K562 (cell line): ENCODE data around the gene TYW5. TPM values are rescaled to one million over a fixed set of nuclear protein-coding genes. Genes with fewer than 3 reads are reported as not detected.

Experiments
- ATAC-seq: fragments of 200-7000 bp; cut with Tn5 transposase; 3 replicates; pipeline ENCODE4 v1.9.1; 2020; ENCODE audit warnings: moderate library complexity
- BruUV-seq: library from RNA; stranded (reverse); fragments of 400-500 nt; replicated peaks from 2 replicates; lab custom pipeline; 2021; lab: Mats Ljungman, UMichigan
- CTCF ChIA-PET: fragments of 300-600 bp; formaldehyde crosslinking; extraction: SDS; loops from one replicate; lab custom pipeline; 2021; ENCODE audit warnings: low intra/inter-chr PET ratio; lab: Yijun Ruan, JAX
- POLR2A ChIA-PET: fragments of 300-600, 350-650 bp; sonication (Branson Sonifier 250); formaldehyde crosslinking; extraction: SDS; loops from one replicate; lab custom pipeline; 2021; ENCODE audit warnings: antibody characterized with exemption, inconsistent platforms; lab: Yijun Ruan, JAX
- DNase-seq, 4 experiments: peaks; one replicate each; pipeline versions ENCODE4 v3.0.0 to v3.0.0-alpha.2; 2011 to 2018; ENCODE audit warnings: low spot score in 3 of 4, mixed read lengths in 3 of 4; ENCODE audit errors: extremely low read depth in 1 of 4
- FAIRE-seq: peaks from 2 replicates; lab custom pipeline; 2011; peaks lifted over from hg19 to GRCh38; lab: Jason Lieb, UNC
- H2AFZ ChIP-seq: 2 replicates; pipeline ENCODE4 v1.6.0; 2011; ENCODE audit warnings: low read depth, low read length, control low read depth, inconsistent platforms
- H3K27ac ChIP-seq: fragments of 200-600 bp; 3 replicates; pipeline ENCODE4 v1.8.0; 2011; ENCODE audit warnings: low read depth, mild to moderate bottlenecking, control low read depth, inconsistent platforms, low read length, moderate library complexity, mixed read lengths; ENCODE audit errors: extremely low read depth
- H3K27me3 ChIP-seq, 2 experiments: fragments of 300-600 bp in 1 of 2; 2 replicates in 1 of 2; 3 replicates in 1 of 2; pipeline versions ENCODE4 v1.6.0 to v1.8.0; 2011; ENCODE audit warnings: inconsistent platforms in 2 of 2, low read length in 2 of 2, mild to moderate bottlenecking in 1 of 2, mixed read lengths in 1 of 2, moderate library complexity in 1 of 2; ENCODE audit not compliant: control insufficient read depth in 2 of 2, insufficient read depth in 2 of 2
- H3K36me3 ChIP-seq: fragments of 300-600 bp; 3 replicates; pipeline ENCODE4 v1.8.0; 2011; ENCODE audit warnings: mild to moderate bottlenecking, low read length, inconsistent platforms; ENCODE audit not compliant: control insufficient read depth, insufficient read depth
- H3K4me1 ChIP-seq, 2 experiments: fragments of 200-600 bp in 1 of 2; replicated peaks in 1 of 2; 2 replicates in 1 of 2; 3 replicates in 1 of 2; pipeline versions ENCODE4 v1.5.1 to v1.8.0; 2011; ENCODE audit warnings: inconsistent platforms in 2 of 2, low read length in 2 of 2, mild to moderate bottlenecking in 1 of 2, mixed read lengths in 1 of 2, moderate library complexity in 1 of 2; ENCODE audit not compliant: control insufficient read depth in 2 of 2, insufficient read depth in 2 of 2
- H3K4me2 ChIP-seq: 2 replicates; pipeline ENCODE4 v1.6.1; 2011; ENCODE audit warnings: low read length, control low read depth, inconsistent platforms, mixed read lengths; ENCODE audit not compliant: insufficient read depth
- H3K4me3 ChIP-seq: fragments of 200-600 bp; sonication (generic), shearing (Covaris generic); 2 replicates; pipeline ENCODE4 v1.5.1; 2016; ENCODE audit warnings: control low read depth, inconsistent platforms
- H3K79me2 ChIP-seq: fragments of 200-600 bp; 3 replicates; pipeline ENCODE4 v1.8.0; 2011; ENCODE audit warnings: low read length, inconsistent platforms; ENCODE audit not compliant: control insufficient read depth, insufficient read depth
- H3K9ac ChIP-seq, 2 experiments: 2 replicates each; pipeline versions ENCODE4 v1.6.0 to v1.6.1; 2011; ENCODE audit warnings: low read depth in 2 of 2, low read length in 2 of 2, control low read depth in 1 of 2, inconsistent platforms in 1 of 2, mild to moderate bottlenecking in 1 of 2, mixed read lengths in 1 of 2; ENCODE audit not compliant: insufficient read depth in 1 of 2
- H3K9me1 ChIP-seq: one replicate; pipeline ENCODE4 v1.6.0; 2011; ENCODE audit warnings: inconsistent platforms, mild to moderate bottlenecking, low read length, moderate library complexity; ENCODE audit not compliant: control insufficient read depth, insufficient read depth
- H3K9me3 ChIP-seq: replicated peaks from 2 replicates; pipeline ENCODE4 v1.5.1; 2011; ENCODE audit warnings: low read depth, low read length, inconsistent platforms; ENCODE audit not compliant: control insufficient read depth, insufficient read depth
- H4K20me1 ChIP-seq: replicated peaks from 2 replicates; pipeline ENCODE4 v1.6.1; 2011; ENCODE audit warnings: low read length, inconsistent platforms, mixed read lengths; ENCODE audit not compliant: control insufficient read depth, insufficient read depth
- RAD21 ChIP-seq, 2 experiments: fragments of 250-450 bp in 1 of 2; fragments of 450-650 bp in 1 of 2; sonication (Bioruptor Pico) in 1 of 2; formaldehyde crosslinking in 1 of 2; IDR thresholded peaks in 1 of 2; conservative IDR thresholded peaks in 1 of 2; 2 replicates each; pipeline versions ENCODE4 v1.4.0 to v1.8.0; 2020 to 2022; ENCODE audit warnings: mild to moderate bottlenecking in 2 of 2, moderate library complexity in 1 of 2
- WGBS: fragments of 100-300 bp; shearing (Covaris generic); methylation state at CpG from one replicate; pipeline ENCODE4 v1.1.6; 2016; ENCODE audit warnings: low coverage, mixed read lengths; ENCODE audit not compliant: insufficient coverage; ENCODE audit errors: missing lambda C conversion rate; 5-methylcytosine and 5-hydroxymethylcytosine counted together
- in situ Hi-C: fragments of 300-500 bp; cut with MboI; formaldehyde crosslinking; loops from 4 replicates; pipeline ENCODE4 v1.15.0; 2018; ENCODE audit warnings: inconsistent platforms, mixed read lengths
- intact Hi-C: fragments of 100-400 bp; cut with micrococcal nuclease; formaldehyde crosslinking; loops from 2 replicates; pipeline ENCODE4 v1.14.2; 2022
- polyA plus RNA-seq, 8 experiments: library from polyadenylated mRNA; depleted of rRNA in 4 of 8; stranded (reverse) in 5 of 8; unstranded in 3 of 8; fragments of >200 nt; fragmentation: Nextera tagmentation in 2 of 8; fragmentation: Illumina TruSeq in 1 of 8; extraction: Ambion mirVana in 2 of 8; extraction: Trizol in 1 of 8; gene quantifications; 2 replicates each; pipeline versions ENCODE4 v1.2.1 to v1.2.3, GENCODE V29; 2011 to 2014; ENCODE audit warnings: inconsistent platforms in 1 of 8, missing spikeins in 1 of 8
- total RNA-seq, 7 experiments: library from RNA; depleted of rRNA in 6 of 7; stranded (reverse); fragments of >200 nt in 6 of 7; fragmentation: Illumina TruSeq in 2 of 7; extraction: Trizol in 2 of 7; gene quantifications; 2 replicates each; pipeline versions ENCODE4 v1.2.1 to v1.2.3, GENCODE V29; 2011 to 2021; ENCODE audit warnings: low replicate concordance in 1 of 7
- TF ChIP-seq, protein P1 (sequence below): sonication (generic); formaldehyde crosslinking; IDR thresholded peaks from 2 replicates; pipeline ENCODE4 v1.8.0; 2022; ENCODE audit warnings: missing genetic modification reagents, mild to moderate bottlenecking, borderline replicate concordance
- TF ChIP-seq, protein P2 (sequence below), 2 experiments: fragments of 450-650 bp; formaldehyde crosslinking in 1 of 2; IDR thresholded peaks; 2 replicates each; pipeline versions ENCODE4 v1.4.0 to v1.6.1; 2014 to 2020; ENCODE audit warnings: mild to moderate bottlenecking in 2 of 2, borderline replicate concordance in 1 of 2, low read depth in 1 of 2
- TF ChIP-seq, protein P3 (sequence below): sonication (generic); formaldehyde crosslinking; IDR thresholded peaks from 2 replicates; pipeline ENCODE4 v1.8.1; 2023; ENCODE audit warnings: mild to moderate bottlenecking, missing genetic modification reagents

The TYW5 gene
- total and polyA plus RNA-seq, 9 of the 15 experiments (the other 6 are each of a cell fraction or from before 2014, with no cell fraction given), result 3.6 to 7.7 (median 4.6) TPM

DNA sequence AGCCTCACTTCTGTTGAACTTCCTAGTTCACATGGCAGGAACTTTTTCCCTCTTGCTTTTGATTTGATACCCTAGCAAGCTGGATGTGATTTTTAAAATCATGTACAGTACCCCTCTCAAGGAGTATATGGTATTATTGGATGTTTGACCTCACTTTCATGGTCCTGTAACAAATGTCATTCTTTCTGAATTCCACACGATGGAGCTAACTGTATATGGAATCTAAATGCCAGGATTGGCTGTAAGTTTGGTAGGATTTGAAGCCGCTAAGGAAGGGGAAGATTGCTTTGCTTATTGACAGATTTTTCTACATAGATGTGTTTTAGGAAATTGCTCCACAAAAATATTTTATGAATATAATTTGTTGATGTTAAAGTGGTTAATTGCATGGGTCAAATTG, 18.4 kb upstream of the TYW5 start:
- FAIRE-seq (no peak), ATAC-seq (peak; percentile 72), DNase-seq (peak in 2 of 4 experiments; percentile 21 to 26)
- H3K79me2 ChIP-seq, result no peaks in the 10 kb centered on the region
- no peaks in the 10 kb centered on the region for H3K36me3 ChIP-seq
- no peaks in the 10 kb centered on the region for H3K4me1 ChIP-seq
- no peak overlapping the region for H3K4me3 ChIP-seq
- H3K27ac ChIP-seq, result no peak overlapping the region
- no TSS peak for BruUV-seq
- POLR2A ChIA-PET, result interaction anchor here (0.6 to 1.0 kb wide), 2 partner anchors 12 to 152 kb away, joined by 3 read pairs; no protein-coding TSS in a partner anchor
- no peak overlapping the region for H2AFZ ChIP-seq
- no peaks in the 10 kb centered on the region for H3K27me3 ChIP-seq
- H4K20me1 ChIP-seq, result no peaks in the 10 kb centered on the region
- no peak overlapping the region for H3K9ac ChIP-seq
- CTCF ChIA-PET, result interaction anchor here (0.7 to 1.8 kb wide), 2 partner anchors 508 to 730 kb away, joined by 3 to 12 read pairs; no protein-coding TSS in a partner anchor
- H3K4me2 ChIP-seq, result no peak overlapping the region
- H3K9me3 ChIP-seq, result no peaks in the 10 kb centered on the region
- WGBS, result 12% methylated on average over 2 of the region's 2 CpGs
- intact Hi-C loops (loop anchor here (1.0 kb wide), 1 partner anchor 730 kb away; no protein-coding TSS in a partner anchor), in situ Hi-C loops (loop anchor here (5.0 to 25.0 kb wide), 3 partner anchors 499 to 1239 kb away; no protein-coding TSS in a partner anchor)
- H3K9me1 ChIP-seq, result no peaks in the 10 kb centered on the region
- TF ChIP-seq, protein P1, sequence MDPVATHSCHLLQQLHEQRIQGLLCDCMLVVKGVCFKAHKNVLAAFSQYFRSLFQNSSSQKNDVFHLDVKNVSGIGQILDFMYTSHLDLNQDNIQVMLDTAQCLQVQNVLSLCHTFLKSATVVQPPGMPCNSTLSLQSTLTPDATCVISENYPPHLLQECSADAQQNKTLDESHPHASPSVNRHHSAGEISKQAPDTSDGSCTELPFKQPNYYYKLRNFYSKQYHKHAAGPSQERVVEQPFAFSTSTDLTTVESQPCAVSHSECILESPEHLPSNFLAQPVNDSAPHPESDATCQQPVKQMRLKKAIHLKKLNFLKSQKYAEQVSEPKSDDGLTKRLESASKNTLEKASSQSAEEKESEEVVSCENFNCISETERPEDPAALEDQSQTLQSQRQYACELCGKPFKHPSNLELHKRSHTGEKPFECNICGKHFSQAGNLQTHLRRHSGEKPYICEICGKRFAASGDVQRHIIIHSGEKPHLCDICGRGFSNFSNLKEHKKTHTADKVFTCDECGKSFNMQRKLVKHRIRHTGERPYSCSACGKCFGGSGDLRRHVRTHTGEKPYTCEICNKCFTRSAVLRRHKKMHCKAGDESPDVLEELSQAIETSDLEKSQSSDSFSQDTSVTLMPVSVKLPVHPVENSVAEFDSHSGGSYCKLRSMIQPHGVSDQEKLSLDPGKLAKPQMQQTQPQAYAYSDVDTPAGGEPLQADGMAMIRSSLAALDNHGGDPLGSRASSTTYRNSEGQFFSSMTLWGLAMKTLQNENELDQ (CRISPR knock-in tag), result no peak
- peak; percentile 72 to 78 for TF ChIP-seq RAD21 (CRISPR knock-in tag; conservative IDR thresholded peaks at IDR 0.05 in 1 of 2, IDR thresholded peaks at IDR 0.05 in 1 of 2)
- TF ChIP-seq, protein P2, sequence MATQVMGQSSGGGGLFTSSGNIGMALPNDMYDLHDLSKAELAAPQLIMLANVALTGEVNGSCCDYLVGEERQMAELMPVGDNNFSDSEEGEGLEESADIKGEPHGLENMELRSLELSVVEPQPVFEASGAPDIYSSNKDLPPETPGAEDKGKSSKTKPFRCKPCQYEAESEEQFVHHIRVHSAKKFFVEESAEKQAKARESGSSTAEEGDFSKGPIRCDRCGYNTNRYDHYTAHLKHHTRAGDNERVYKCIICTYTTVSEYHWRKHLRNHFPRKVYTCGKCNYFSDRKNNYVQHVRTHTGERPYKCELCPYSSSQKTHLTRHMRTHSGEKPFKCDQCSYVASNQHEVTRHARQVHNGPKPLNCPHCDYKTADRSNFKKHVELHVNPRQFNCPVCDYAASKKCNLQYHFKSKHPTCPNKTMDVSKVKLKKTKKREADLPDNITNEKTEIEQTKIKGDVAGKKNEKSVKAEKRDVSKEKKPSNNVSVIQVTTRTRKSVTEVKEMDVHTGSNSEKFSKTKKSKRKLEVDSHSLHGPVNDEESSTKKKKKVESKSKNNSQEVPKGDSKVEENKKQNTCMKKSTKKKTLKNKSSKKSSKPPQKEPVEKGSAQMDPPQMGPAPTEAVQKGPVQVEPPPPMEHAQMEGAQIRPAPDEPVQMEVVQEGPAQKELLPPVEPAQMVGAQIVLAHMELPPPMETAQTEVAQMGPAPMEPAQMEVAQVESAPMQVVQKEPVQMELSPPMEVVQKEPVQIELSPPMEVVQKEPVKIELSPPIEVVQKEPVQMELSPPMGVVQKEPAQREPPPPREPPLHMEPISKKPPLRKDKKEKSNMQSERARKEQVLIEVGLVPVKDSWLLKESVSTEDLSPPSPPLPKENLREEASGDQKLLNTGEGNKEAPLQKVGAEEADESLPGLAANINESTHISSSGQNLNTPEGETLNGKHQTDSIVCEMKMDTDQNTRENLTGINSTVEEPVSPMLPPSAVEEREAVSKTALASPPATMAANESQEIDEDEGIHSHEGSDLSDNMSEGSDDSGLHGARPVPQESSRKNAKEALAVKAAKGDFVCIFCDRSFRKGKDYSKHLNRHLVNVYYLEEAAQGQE (IDR thresholded peaks at IDR 0.05; ENCODE audit: borderline replicate concordance), result peak; percentile 35; the same call in 1 of the 2 replicates
- TF ChIP-seq, protein P2 (CRISPR knock-in tag; IDR thresholded peaks at IDR 0.05; ENCODE audit: low read depth), result no peak
- TF ChIP-seq, protein P3, sequence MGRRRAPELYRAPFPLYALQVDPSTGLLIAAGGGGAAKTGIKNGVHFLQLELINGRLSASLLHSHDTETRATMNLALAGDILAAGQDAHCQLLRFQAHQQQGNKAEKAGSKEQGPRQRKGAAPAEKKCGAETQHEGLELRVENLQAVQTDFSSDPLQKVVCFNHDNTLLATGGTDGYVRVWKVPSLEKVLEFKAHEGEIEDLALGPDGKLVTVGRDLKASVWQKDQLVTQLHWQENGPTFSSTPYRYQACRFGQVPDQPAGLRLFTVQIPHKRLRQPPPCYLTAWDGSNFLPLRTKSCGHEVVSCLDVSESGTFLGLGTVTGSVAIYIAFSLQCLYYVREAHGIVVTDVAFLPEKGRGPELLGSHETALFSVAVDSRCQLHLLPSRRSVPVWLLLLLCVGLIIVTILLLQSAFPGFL, result no peak
